Peyer's patch (tissue), 4 donors: ENCODE measurements around the gene GLIS1.

Experiments used
- POLR2A ChIP-seq, 2 donors: fragments of 450-650 bp; IDR thresholded peaks; one replicate each; pipeline ENCODE4 v1.5.1; 2017; ENCODE audit warnings: antibody characterized with exemption in 2 of 2, mild to moderate bottlenecking in 2 of 2, moderate library complexity in 2 of 2
- TF ChIP-seq, protein P1 (sequence below), 6 experiments: fragments of 450-650 bp in 4 of 6; fragments of 200-600 bp in 2 of 6; sonication (generic) in 1 of 6; IDR thresholded peaks; one replicate each; pipeline ENCODE4 v1.5.1; 2017 to 2019; ENCODE audit warnings: antibody characterized with exemption in 6 of 6, mild to moderate bottlenecking in 3 of 6, moderate library complexity in 1 of 6

DNA sequence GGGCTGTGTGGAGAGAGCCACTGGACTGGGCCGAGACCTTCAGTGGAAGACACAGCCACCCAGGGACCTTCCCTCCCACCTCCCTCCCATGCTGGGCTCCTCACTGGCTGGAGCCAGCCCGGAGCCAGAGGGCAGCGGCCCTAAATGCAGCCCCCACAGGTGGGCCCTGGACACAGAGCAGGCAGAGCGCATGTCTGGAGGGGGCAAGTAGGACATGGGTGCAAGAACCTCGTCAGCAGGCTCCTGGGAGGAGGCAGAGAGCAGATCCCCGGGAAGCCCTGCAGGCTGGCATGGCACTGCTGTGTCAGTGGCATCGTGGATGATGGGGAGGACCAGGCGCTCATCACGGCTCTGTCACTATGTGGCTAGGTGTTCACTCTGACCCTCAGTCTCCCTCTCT is 234.1 kb downstream of the GLIS1 start:
- TF ChIP-seq, protein P1, sequence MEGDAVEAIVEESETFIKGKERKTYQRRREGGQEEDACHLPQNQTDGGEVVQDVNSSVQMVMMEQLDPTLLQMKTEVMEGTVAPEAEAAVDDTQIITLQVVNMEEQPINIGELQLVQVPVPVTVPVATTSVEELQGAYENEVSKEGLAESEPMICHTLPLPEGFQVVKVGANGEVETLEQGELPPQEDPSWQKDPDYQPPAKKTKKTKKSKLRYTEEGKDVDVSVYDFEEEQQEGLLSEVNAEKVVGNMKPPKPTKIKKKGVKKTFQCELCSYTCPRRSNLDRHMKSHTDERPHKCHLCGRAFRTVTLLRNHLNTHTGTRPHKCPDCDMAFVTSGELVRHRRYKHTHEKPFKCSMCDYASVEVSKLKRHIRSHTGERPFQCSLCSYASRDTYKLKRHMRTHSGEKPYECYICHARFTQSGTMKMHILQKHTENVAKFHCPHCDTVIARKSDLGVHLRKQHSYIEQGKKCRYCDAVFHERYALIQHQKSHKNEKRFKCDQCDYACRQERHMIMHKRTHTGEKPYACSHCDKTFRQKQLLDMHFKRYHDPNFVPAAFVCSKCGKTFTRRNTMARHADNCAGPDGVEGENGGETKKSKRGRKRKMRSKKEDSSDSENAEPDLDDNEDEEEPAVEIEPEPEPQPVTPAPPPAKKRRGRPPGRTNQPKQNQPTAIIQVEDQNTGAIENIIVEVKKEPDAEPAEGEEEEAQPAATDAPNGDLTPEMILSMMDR (IDR thresholded peaks at IDR 0.05), result no peak
- no peak for TF ChIP-seq POLR2A (IDR thresholded peaks at IDR 0.05)
